Mesenteric fat pad (tissue), 1 donor: ENCODE measurements around the gene ALDH1B1. TPM values are rescaled to one million over a fixed set of nuclear protein-coding genes. Genes with fewer than 3 reads are reported as not detected.

ENCODE experiments used
- DNase-seq: peaks from one replicate; pipeline ENCODE4 v3.0.0-alpha.2; 2020; ENCODE audit warnings: low spot score
- total RNA-seq: library from RNA; stranded (reverse); fragmentation: NEBNext Ultra II Directional; extraction: Animal tissue kit (Norgen Biotek cat#: 25700); gene quantifications from one replicate; pipeline ENCODE4 v1.2.1, GENCODE V29; 2021
- donor health status: DM: yes; HTN: yes; CAD: no.

ALDH1B1 gene
- total RNA-seq, 1 donor from 2014 or later = 26.3 TPM

DNA sequence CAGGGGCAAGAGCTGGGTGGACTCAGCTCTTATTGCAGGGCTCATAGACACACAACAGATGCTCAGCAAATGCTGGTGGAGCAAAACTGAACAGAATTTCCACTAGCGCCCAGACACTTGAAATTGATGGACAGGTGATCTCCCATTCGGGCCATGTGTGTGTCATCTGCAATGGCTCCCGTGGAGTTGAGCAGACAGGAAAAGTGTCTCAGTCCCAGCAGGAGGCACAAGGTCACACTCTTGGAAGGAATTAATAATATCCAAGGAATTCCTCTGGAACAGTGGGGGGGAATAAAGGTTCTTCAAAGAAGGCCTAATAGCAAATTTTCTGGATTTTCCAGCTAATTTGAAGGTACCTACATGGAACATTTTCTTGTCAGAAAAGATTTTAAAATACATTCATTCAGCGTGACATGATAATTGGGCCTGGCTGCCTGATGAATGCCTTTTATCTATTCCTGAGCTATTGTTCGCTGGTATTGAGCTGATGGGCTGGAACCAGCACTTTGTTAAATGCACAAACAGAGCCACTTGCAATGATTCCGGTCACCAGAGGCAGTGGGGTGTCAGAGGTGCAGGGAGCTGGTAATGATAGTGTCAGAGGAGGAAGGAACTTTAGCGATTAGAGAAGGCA is 31.5 kb upstream of the ALDH1B1 start:
- peak; percentile 22 for DNase-seq

DNA sequence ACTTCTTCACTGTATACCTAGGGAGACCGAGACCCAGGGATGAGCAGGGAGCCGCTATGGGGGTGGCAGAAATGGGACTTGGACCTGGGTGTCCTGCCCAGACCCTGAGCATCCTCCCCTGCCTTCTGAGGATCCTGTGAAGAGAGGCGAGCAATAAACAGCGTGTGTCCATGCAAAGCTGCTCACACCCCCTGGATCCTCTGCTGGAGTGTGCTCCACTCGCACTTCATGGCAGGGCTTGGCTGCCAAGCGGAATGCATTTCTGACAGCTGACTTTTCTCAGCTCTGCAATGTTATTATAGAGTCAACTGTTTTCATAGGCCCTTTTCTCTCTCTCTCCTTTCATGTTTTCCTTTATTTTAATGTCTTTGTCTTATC is 31.0 kb upstream of the ALDH1B1 start:
- peak; percentile 55 for DNase-seq

DNA sequence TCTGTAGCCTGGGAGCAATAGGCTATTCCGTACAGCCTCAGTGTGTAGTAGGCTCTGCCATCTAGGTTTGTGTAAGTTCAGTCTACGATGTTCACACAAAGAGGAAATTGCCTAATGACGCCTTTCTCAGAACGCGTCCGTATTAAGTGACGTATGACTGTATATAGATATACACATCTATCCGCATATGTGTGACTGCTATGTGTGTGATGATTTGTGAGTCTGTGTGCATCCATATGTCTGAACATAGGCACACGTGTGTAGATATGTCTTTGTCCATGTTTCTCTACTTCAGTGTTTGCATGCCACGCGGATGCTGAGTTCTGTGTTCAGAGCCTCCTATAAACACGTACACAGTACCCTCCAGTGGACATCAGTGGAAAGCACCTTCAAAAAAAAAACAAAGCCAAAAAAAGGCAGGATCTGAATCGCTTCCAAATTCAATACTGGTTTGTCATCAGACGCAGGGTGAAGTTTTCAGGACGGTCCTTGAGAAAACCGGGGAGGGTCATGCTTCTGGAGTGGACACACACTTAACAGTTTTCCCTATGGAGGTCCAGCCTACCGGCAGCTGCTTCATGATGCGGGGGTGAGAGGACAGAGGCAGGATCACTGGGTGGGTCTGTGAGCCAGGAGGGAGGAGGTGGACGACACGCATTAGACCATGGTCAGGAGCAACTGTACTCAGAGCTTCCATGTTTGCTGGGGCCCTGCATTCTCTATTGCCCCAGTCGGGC is 29.5 kb upstream of the ALDH1B1 start:
- peak; percentile 2 for DNase-seq

DNA sequence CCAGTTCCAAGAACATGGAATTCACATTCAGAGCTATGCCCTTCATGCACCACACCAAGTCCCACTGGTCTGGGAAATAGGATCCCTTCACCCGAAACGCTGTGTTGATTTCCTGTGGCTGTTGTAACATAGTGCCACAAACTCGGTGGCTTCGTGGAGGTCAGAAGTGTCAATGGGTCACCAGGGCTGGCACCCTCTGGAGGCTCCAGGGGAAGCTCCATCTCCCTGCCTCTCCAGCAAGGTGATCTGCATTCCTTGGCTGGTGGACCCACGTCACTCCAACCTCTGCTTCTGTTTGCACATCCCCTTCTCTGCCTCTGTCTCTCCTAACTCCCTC is 28.9 kb upstream of the ALDH1B1 start:
- DNase-seq = peak; percentile 78

DNA sequence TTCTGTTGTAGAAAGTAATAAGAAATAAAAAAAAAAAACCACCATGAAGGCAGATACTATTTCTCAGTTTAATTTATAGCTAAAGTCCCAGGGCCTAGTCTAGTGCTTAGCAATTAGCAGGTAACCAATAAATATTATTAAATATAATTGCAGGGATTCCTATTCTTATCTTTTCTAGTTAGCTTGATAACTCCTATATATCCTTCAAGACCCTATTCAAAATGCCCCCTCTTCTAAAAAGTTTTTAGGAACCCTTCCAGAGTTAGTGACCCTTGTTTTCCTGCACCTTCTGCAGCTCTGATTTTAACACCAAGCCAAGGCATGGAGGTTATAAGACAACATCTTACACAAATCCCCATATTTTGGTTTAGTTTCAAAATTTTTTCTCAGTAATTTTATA is 24.6 kb upstream of the ALDH1B1 start:
- no peak for DNase-seq

DNA sequence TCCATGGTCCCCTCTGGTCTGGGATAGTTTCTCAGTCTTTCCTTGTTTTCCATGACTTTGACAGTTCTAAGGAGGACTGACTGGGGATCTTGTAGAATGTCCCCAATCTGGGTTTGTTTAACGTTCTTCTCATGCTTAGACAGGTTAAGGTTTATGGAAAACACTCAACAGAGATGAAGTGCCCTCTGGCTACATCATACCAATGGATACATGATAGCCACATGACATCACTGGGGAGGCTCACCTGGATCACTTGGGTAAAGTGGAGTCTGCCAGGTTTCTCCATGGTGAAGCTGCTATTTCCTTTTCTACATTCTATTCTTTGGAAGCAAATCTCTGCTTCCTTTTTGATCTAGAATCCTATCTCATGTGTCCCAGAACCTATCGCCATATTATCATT is 23.8 kb upstream of the ALDH1B1 start:
- DNase-seq = no peak

DNA sequence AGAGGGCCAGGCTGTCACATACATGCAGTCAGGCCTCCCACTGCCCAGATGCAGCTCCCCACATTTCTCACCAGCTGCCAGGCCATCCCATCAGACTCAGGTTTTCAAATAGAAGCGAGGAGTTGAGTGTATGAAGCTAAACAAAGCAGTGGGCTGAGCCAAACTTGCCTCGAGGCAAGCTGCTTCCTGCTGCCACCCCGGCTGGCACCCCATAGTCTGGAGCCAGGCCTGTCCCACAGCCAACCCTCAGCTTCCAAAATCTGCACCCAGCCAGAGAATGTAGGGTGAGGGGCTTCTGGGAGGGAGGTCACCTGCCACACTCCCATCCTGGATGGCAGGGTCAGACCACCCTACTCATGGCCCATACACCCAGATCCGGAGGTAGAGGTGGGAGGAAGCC is 22.3 kb upstream of the ALDH1B1 start:
- DNase-seq = peak; percentile 41

DNA sequence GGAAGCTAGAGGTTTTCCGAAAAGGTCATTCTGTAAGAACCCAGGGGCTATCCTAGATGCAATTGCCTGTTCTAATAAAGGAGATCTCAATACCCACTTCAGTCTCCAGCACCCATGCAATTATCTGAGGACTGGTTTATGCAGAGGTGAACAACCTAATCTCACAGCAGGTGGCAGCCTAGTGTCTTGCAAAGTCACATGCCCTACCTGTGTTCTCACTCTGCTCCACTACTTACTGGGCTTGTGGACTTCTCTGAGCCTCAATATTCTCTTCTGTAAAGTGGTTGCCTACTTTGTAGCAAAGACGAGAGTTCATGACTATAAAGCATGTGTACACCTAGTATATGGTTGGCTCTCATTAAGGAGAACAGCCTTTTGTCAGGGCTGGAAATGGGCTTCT is 21.0 kb upstream of the ALDH1B1 start:
- no peak for DNase-seq

DNA sequence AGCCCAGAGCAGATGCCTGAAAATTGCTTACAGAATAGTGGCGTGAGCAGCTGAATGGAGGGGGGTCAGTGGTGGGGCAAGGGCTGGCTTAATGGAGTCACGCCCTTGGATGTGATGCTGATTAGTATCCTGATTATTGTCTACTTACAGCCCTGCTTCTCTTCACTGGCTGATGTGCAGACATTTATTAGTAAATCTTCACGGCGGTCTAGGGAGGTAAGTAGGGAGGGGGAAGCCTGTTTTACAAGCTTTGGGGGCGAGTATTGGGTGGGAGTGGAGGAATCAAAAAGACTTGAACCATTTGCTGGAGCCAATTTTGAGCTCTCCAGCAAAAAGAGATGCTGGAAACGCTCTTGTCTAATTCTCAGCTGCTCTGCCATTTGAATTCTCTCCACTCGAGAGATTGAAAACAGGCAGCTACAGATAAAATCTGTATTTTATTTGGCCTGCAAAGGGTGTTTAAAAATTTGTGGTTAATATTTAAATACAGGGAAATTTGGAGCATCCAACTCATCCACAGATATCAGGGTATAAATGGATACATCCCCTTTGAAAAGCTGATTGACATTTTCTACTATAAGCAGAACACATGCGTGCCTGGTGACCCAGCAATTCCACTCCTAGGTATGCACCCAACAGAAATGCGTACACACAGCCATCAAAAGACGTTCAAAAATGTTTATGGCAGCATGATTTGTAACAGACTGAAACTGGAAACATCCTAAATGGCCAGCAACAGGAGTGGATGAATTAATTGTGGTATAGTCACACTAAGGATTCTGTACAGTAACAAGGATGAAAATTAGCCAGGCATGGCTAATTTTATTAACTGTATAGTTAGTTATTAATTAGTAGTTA is 19.5 kb upstream of the ALDH1B1 start:
- DNase-seq = no peak

DNA sequence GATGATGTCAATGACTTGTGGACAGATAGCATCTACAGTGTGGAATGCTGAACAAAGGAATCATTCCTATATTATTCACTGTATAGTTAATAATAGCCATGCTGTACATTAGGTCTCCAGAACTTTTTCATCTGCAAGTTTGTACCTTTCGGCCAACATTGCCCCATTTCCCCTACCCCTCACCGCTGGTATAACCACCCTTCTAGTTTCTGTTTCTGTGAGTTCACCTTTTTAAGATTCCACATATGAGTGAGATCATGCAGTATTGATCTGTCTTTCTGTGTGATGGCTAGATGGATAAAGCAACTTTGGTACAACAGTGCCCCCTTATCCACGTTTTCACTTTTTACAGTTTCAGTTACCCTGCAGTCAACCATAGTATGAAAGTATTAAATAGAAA is 18.8 kb upstream of the ALDH1B1 start:
- DNase-seq = no peak

DNA sequence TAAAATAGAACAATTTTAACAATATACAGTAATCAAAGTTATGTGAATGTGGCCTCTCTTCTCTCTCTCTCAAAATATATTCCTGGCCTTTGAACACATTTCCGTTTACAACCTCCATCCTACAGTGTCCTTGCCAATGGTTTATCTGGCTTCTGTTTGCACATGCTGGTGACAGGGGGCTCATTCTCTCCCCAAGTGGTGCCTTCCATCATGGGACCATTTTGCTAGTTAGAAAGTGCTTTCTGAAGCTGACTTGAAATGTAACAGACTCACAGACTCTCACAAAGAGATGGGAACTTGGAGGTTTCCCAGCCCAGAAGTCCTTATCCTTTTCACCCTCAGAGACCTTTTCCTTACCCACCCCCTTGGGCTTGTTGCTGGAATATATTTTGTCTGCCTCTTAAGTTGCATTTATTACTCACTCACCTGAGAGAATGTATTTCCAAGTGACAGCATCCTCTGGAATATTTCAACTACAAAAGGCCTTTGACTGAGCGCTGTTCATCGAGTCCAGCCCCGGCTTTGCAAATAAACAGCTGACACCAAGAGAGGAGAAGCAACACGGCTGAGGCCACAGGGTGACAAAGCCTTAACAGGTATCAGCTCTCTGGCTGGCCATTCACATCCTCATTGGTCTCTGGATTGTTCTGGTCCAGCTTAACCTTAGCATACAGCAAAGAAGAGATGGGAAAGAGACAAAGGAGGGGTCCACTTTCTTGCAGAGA is 17.5 kb upstream of the ALDH1B1 start:
- DNase-seq = peak; percentile 39

DNA sequence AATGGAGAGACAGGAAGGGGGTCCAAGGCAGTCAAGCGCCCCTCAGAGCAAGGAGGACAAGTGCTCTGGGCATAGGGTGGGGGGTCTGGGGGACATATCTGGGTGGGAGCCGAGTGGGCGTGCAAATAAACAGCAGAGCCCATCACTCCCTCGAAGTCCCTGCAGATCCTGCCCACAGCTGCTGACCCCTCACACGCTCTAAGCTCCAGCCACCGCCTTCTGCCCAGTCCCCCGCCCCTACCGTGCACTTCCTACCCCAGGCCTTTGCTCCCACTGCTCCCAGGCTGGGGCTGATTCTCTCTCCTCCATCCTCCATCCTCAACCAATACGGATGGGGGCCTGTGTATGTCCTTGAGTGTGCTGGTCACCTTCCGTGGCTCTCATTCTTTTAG is 16.9 kb upstream of the ALDH1B1 start:
- DNase-seq = peak; percentile 30

DNA sequence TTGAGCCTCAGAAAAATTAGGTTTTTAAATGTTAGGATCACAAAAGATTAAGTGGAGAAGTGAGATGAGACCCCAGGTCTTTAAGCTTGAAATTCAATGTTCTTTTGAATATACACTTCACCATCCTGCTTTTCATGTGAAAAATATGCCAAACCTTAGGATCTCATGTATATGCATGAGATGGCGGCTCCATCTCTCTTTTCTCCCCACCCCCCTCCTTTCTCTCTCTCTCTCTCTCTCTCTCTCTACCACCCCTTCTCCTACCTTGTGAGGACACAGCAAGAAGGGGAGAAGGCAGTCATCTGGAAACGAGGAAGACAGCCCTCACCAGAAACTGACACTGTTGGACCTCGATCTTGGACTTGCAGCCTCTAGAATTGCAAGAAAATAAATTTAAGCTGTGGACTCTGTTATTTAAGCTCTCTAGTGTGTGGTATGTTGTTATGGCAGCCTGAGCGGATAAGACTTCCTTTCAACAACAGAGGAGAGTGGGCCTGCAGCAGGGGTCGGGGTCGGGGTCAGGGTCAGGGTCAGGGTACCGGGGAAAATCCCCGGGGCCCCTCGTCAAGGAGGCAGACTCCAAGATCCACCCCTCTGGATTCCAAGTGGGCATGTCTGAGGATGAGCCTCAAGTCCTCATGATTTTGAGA is 16.4 kb upstream of the ALDH1B1 start:
- no peak for DNase-seq

DNA sequence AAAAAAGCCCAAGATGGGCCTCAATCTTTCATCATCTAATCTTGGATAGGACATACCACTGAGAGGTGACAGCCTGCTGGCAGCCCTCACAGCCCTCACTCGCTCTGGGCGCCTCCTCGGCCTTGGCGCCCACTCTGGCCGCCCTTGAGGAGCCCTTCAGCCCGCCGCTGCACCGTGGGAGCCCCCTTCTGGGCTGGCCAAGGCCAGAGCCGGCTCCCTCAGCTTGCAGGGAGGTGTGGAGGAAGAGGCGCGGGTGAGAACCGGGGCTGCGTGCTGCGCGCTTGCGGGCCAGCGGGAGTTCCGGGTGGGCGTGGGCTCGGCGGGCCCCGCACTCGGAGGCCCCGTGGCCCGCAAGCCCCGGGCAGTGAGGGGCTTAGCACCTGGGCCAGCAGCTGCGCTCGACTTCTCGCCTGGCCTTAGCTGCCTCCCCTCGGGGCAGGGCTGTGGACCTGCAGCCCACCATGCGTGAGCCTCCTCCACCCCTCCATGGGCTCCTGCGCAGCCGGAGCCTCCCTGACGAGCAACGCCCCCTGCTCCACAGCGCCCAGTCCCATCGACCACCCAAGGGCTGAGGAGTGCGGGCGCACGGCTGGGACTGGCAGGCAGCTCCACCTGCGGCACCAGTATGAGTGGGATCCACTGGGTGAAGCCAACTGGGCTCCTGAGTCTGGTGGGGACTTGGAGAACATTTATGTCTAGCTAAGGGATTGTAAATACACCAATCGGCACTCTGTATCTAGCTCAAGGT is 15.0 kb upstream of the ALDH1B1 start:
- peak; percentile 87 for DNase-seq

DNA sequence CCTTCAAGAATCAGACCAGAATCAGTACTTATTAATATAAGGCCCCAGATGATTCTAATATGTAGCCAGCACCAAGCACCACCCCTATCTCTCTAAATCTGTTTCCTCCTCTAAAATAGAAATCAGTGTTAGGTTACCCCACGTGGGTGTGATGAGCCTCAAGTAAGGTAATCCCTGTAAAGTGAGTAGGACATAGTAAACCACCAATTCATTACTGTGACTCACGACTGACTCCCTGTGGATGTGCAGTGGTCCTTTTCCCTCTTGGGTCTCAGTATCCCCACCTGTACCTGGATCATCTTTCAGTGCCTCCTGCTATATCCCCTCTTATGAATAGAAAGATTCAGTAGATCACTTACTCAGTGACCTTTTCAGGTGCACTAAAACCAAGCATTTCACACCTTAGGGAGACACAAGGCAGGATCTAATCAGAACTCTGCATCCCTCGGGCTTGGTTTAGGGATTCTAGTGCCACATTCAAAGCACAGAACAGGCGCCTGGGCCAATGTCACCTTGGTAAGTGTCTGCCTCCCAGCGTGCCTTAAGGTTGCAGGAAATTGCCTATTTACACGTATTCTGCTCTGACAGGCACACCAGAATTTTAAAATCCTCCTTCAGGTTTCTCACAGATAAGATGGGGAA is 12.2 kb upstream of the ALDH1B1 start:
- DNase-seq = no peak

DNA sequence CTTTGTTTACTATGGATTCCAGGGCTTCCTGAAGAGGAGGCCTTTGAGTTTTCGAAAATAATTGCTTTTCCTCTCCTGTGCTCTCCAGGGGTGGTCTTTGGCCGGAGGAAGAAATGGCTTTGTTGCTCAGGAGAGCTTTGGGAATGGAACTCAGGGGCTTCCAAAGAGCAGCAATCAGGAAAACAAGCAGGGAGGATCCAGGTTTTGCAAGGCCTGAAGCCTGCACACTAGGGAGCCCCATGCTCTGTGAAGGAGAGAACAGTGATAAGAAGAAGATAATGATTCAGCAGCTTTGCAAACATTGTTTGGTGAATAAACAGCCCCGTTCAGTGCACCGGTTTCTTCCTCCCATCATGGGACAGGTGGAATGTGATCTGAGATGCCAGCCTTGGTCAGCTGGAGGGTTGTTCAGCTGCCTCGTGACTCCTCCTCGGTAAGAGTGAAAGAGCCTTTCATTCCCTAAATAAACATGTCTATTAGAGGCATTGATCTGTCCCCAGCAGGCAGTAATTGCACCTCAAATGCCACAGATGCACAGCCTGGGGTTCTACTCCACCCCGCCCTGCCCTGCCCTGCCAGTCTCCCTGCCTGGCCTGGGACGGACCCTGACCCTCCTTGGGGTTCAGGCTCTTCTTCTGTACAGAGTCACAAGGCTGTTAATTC is 11.5 kb upstream of the ALDH1B1 start:
- DNase-seq = no peak

DNA sequence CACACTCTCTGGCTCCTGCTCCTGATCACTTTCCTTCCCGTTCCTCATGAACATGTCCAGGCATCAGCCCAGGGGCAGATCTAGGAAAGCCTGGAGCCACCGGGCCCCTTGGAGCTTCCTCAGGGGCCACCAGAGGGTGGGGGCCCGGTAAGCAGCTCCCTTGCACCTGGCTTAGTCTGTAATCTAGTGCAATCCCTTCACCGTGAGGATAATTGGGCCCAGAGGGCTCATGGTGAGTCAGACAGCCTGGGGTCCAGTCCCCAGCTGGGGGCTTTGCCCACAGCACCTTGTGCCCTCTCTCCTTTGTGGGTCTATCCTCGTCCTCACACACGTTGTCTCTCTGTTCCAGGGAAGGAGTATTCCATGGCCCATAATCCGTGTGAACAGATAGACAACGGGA is 10.4 kb upstream of the ALDH1B1 start:
- no peak for DNase-seq

DNA sequence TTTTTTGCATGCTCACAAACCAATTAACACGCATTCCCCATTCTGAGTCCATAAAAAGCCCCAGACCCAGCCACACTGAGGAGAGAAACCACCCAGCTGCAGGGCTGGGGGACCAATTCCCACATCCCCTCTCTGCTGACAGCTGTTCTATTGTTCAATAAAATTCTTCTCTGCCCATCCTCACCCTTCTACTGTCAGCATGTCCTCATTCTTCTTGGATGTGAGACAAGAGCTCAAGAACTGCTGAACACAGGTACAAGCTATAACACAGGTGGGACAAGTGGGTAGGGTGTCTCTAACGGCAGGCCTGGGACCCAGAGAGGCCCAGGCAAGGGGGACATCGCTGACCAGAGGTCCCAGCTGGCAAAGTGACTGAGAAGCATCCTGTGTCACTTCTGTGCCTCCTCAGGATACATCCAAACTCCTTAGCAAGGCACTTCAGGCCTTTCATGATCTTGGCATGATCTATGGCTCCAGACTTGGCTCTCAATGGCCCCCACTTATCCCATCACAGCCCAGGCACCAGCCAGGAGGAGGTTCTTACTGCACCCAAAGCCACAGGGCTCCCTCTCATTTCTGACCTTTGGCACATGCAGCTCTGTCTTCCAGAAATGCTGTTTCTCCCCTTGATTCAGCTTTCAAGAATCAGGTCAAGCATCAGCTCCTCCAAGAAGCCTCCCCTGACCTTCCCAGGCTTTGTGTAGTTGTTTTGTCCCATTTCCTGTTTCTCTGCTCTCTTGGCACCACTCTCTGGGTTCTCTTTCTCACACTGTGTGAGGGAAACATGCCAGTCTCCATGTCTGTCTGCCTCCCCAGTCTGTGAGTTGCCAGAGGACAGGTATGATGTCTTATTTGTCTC is 7.3 kb upstream of the ALDH1B1 start:
- DNase-seq = peak; percentile 11
